Frontal cortex (tissue), 4 donors: ENCODE results near the gene MAP1LC3A. TPM values are rescaled to one million over a fixed set of nuclear protein-coding genes. Genes with fewer than 3 reads are reported as not detected.
A peak's percentile ranks its signal among the peaks of the same experiment; 100 is the strongest.

ENCODE experiments used
- DNase-seq, 2 donors: peaks; one replicate each; pipeline ENCODE4 v3.0.0; 2012; ENCODE audit warnings: low spot score in 2 of 2
- FAIRE-seq: peaks from 2 replicates; lab custom pipeline; 2012; peaks lifted over from hg19 to GRCh38; lab: Jason Lieb, UNC
- small RNA-seq: library from RNA; depleted of rRNA; stranded (forward); fragments of <200 nt; gene quantifications from one replicate; pipeline ENCODE3, GENCODE V24; 2014
- total RNA-seq: library from RNA; depleted of rRNA; stranded (reverse); fragments of >200 nt; gene quantifications from one replicate; pipeline ENCODE4 v1.2.3, GENCODE V29; 2014
- donor health status: control.
- donor health status: control.
- donor health status: control.

MAP1LC3A gene
- total RNA-seq, 1 donor from 2014 or later: 43.2 TPM

DNA sequence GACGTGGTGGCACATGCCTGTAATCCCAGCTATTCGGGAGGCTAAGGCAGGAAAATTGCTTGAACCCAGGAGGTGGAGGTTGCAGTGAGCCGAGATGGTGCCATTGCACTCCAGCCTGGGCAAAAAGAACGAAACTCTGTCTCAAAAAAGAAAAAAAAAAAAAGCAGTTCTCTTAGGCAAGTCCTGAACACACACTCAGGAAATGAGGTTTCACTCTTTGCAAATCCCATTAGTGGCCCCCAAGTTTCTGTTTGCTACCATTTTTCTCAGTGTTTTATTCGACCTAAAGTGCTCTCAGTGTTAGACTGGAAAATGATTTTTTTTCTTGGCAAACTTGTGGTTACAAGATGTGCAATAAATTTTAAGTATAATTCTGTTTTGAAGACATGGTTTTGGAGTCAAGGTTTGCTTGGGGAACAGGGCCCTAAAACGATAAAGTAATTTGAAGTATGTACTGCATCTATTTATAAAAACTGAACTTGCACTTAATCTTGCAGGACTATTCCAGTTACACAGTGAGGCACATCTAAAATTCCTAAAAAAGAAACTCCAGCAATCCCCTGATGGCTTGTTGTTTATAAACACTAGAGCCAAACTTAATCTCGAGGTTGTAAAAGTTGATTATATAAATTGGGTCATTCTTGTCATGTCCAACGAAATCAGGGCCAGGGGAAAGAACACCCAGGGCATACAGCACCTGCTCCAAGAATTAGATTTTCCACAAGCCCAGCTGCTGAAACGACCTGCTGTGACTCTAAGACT, 42.6 kb downstream of the MAP1LC3A start:
- no peak for FAIRE-seq
- no peak for DNase-seq

GRCh38 chr20:34604980-34605788, 46.7 kb downstream of the MAP1LC3A start:
- peak in 1 of 2 donors; percentile 23 for DNase-seq
- FAIRE-seq: no peak

DNA sequence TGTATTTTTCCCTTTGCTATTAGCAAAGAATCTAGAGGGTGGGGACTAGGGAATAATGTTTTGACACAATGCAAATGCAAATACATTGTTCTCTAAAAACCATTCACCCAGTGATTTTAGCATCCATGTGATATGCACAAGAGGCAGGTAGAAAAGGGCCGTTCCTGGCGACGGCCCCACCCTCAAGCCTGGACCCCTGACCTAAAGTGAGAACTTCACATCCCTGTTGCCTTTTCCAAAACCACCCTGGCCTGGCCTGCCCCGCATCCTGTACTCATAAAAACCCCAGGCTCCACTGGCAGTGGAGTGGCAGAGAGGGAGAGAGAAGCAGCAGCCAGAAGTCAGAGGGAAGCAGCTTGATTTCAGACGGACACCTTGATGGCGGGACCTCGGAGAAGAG, 48.5 kb downstream of the MAP1LC3A start:
- no peak for DNase-seq
- no peak for FAIRE-seq

Small RNAs within 50 kb of the gene (small RNA-seq; reads per million reads assigned to genes)
- gene RF00019: not detected

Other genes with a start within 250 kb of the MAP1LC3A start
- gene ITCH, start 195.4 kb upstream of the MAP1LC3A start, total RNA-seq: 102 TPM
- 50.1 TPM for gene DYNLRB1, start 42.3 kb upstream of the MAP1LC3A start, total RNA-seq
- gene PIGU, start 118.4 kb downstream of the MAP1LC3A start, total RNA-seq: 13.9 TPM
- gene TP53INP2, start 145.6 kb downstream of the MAP1LC3A start, total RNA-seq: 3.7 TPM